ENCODE results near the gene EPHA5.
A peak's percentile ranks its signal among the peaks of the same experiment; 100 is the strongest.

The EPHA5 gene

DNA sequence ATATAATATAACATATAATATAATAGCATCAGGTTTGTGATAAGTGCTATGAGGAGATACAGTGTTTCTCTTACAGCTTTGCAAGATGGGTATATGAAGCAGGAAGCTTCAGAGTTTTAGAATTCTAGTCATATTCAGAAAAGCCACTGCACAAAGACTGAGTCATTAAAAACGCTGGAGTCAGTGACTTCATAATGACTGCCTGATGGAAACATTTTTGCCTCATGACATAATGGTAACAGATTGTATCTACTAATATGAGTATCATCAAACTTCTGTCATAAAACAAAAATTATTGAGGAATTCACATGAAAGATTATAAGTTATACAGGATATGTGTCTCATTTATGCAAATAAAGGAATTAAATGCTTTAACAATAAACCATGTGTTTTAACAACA is 46.8 kb downstream of the EPHA5 start:
- DNase-seq: no peak

GRCh38 chr4:65617416-65617815 is 52.9 kb downstream of the EPHA5 start:
- DNase-seq: no peak

- no peak for DNase-seq
Measured at GRCh38 chr4:65604515-65604914, 65.8 kb downstream of the EPHA5 start.

GRCh38 chr4:65600656-65601055 is 69.6 kb downstream of the EPHA5 start:
- no peak for DNase-seq

DNA sequence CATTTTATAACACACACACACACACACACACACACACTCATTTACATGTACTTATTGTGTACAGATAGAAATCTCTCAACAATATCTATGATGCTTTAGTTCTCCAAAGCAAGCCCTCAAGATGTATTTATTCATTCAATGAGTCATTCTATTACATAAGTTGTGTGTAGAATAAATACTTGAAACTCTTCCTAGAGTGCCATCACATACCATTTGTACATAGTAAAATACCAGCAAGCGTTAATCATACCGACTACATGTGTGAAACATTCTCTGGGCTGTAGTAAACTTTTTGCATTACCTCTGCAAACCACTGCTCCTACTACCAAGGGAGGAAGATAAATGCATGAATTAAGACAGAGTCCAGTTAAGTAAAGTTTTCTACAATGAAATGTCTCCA is 70.9 kb downstream of the EPHA5 start:
- DNase-seq: no peak

- DNase-seq: no peak
Measured at GRCh38 chr4:65597697-65598096, 72.6 kb downstream of the EPHA5 start.

DNA sequence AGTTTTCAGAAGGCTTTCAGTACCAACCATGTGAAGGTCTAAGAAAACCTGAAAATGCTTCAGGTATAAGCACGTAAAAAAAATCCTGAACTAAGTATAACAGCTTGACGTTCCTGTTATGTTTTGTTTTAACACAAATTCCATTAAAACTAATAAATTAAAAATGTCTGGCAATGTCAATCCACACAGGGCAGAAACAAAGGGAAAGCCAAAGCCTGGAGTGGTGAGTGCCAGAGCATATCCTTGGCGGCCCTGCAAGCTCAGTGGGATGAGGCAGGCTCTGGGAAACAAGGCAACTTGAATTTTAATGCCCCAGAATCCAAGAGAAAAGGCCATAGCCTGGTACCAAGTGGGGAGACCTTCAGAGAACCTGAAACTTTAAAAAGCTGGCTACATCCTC is 78.2 kb downstream of the EPHA5 start:
- DNase-seq: no peak

GRCh38 chr4:65589921-65590320 is 80.4 kb downstream of the EPHA5 start:
- no peak for DNase-seq

- DNase-seq: no peak
Measured at GRCh38 chr4:65589331-65589730, 81.0 kb downstream of the EPHA5 start.

DNA sequence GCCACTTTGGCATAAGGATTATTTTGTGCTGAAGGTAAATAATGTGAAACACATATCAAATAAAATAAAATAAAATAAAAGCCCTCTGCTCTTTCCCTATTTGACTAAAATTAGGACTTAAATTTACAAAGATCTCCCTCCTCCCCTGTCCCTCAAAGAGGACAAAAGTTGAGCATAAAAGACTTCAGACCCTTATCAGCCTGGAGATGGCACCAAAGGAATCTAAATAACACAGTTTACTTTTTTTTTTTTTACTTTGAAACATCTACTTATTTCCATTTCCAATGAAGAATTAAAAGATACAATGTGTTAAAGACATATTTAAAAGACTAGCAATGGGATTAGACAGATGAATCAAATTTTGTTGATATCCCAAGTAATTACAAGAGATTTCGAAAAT is 89.7 kb downstream of the EPHA5 start:
- DNase-seq: no peak

GRCh38 chr4:65566473-65566872 is 103.8 kb downstream of the EPHA5 start:
- no peak for DNase-seq

- no peak for DNase-seq
Measured at GRCh38 chr4:65561164-65561563, 109.1 kb downstream of the EPHA5 start.

DNA sequence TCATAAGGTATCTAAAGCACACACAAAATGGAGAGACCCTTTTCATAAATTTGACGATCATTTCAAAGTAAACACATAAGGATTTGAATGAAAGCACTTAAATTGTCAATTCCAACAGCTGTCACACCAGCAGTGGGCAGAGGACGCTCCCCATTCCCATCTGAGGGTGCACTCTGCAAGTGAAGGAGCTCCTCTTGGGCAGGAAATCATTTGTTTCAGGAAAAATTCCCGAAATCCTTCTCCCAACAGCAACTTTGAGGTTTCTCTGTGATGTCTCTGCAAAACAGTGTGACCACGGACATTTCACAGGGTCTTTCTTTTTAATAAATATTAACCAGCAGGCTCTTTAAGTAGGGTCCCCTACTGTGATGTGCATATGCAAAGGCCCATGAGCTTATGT is 111.0 kb downstream of the EPHA5 start:
- no peak for DNase-seq

GRCh38 chr4:65552057-65552456 is 118.2 kb downstream of the EPHA5 start:
- no peak for DNase-seq

DNA sequence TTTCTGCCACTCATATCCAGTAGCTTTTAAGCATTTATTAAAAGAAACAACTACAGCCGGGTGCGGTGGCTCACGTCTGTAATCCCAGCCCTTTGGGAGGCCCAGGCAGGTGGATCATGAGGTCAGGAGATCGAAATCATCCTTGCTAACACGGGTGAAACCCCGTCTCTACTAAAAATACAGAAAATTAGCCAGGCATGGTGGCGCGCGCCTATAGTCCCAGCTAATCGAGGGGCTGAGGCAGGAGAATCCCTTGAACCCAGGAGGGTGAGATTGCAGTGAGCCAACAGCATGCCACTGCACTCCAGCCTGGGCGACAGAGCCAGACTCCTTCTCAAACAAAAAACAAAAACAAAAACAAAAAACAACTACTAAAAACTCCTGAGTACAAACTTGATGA is 119.8 kb downstream of the EPHA5 start:
- DNase-seq: no peak

DNA sequence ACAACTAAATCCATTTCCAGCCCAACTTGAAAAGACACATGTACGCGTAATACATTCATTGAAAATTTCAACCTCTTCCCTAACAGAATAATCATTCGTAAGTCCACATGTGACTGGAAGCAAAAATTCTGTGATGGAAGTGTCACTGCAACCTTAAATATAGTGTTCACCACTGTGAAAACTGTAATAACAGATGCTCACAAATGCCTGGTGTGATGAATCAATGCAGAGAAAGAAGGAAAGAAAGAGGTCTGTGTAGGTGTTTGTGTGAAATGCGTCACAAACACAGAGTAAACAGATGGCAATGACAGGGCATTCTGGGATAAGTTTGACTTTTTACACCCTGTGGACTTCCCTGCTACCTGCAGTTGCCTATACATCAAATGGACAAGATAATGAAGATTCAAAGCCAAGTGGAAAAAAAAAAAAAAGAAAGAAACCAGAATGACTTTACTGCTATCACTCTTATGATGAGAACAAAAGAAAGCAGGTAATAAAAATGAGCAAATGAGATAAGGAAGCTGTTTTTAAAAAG is 123.3 kb downstream of the EPHA5 start:
- DNase-seq: no peak

DNA sequence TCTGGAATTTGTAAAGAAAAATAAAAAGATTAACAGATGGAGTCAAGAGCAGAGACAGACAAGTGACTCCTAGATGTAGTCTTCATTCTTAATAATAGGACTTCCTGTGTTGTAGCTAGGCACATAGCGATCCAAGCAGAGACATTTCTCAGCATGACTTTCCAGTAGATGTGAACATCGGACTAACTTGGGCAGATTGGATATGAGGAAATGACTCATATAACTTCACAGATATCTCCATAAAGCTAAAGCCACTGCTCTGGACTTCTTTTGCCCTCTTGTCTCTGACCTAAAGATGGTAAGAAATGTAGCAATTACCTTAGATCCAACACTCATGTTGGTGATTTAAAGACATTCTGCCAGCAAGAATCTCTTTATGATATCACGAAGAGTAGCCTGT is 131.7 kb downstream of the EPHA5 start:
- no peak for DNase-seq

DNA sequence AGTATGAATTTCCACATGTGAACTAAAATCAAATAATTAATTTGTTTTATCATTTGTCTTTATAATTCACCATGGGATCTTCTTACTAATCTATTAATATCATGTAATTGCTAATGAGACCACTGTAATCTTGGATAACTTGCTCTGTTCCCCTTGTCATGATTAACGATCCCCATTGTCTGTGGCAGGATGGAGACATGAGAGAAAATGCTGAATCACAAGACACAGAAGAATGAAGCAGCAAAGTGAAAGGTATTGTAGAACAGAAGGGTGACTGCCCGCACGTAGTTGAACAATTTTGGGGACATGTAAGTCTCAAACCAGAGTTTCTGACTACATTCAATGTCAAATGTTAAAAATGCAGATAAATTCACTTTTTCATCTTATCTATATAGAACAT is 135.2 kb downstream of the EPHA5 start:
- DNase-seq: peak; percentile 1

- no peak for DNase-seq
Measured at GRCh38 chr4:65521666-65522065, 148.6 kb downstream of the EPHA5 start.

DNA sequence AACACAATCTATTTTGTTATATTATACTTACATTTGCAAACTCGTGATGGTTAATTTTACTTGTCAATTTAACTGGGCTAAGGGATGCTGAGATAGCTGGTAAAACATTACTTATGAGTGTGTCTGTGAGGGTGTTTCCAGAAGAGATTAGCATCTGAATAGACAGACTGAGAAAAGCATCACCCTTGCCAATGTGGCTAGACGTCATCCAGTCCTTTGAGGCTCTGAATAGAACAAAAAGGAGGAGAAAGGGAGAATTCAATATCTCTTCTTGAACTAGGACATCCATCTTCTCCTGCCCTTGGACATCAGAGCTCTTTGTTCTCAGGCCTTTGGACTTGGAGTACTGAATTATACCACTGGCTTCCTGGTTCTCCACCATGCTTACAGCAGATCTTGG is 154.6 kb downstream of the EPHA5 start:
- DNase-seq: no peak

DNA sequence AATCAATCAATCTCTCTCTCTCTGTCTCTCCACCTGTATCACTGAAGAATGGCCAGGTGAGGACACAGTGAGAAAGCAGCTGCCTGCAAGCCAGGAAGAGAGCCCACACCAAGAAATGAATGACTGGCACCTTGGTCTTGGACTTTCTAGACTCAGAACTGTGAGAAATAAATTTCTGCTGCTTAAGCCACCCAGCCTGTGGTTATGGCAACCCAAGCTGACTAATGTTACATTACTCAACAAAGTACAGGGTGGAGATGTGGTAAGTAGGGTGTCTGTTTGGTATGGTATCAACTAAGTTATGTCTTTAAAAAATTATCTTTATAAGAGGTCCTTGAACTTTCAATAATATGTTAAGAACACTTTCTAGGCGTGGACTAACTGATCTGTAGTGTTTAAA is 159.3 kb downstream of the EPHA5 start:
- DNase-seq: no peak

DNA sequence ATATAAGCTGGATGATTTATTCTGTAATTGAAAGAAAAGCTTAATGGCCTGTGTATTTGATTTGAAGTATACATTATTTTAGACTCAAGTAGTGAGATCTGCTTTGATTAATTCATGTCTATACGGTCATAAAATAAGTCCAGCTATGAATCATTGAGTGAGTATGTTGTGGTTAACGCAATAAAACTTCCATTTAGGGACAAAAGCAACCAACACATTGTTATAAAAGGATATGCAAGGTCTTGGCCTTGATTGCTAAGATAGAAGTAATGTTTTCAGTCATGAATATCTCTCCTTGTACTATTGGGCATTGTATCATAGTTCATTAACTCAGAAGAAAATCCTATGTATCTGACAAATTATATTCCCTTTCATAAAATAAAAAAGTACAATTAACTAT is 162.1 kb downstream of the EPHA5 start:
- DNase-seq: no peak

DNA sequence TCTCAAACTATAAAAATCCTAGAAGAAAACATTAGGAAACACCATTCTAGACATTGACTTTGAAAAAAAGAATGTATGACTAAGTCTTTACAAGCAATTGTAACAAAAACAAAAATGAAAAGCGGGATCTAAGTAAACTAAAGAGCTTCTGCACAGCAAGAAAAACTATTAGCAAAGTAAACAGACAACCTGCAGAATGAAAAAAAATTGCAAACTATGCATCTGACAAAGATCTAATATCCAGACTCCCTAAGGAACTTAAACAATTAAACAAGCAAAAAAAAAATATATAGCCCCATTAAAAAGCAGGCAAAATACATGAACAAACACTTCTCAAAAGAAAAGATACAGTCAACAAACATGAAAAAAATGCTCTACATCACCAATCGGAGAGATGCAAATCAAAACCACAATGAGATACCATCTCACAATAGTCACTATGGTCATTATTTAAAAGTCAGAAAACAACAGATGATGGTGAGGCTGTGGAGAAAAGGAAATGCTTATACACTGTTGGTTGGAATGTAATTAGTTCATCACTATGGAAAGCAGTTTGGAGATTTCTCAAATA is 168.1 kb downstream of the EPHA5 start:
- DNase-seq: no peak

- DNase-seq: no peak
Measured at GRCh38 chr4:65498606-65499005, 171.7 kb downstream of the EPHA5 start.

DNA sequence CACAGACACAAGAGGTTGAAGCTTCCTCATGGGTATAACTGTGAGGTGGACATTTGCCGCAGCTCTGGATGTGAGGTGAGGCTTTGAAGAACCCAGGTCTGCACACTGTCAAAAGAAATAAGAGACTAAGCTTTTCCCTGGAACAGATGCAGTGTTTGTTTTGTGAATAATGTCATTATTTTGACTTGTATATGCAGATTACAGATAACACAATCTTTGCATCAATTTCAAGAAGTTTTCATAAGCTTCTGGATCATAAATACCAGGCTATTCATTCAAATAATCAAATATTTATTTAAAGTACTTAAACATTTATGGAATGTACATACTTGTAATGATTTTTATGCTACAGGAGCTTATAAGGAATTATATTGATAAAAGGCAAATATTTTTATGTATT is 174.8 kb downstream of the EPHA5 start:
- DNase-seq: no peak

- DNase-seq: no peak
Measured at GRCh38 chr4:65482410-65482809, 187.9 kb downstream of the EPHA5 start.

All from NCI-H146 (cell line).